Daoy (cell line): Measurements from ENCODE around the gene MEDAG. TPM values are rescaled to one million over a fixed set of nuclear protein-coding genes. Genes with fewer than 3 reads are reported as not detected.

ENCODE experiments used
- DNase-seq: peaks from one replicate; pipeline ENCODE4 v3.0.0-alpha.2; 2015; ENCODE audit warnings: low read depth
- total RNA-seq: library from RNA; depleted of rRNA; stranded (reverse); fragments of >200 nt; shearing (Covaris generic); gene quantifications from 2 replicates; pipeline ENCODE4 v1.2.3, GENCODE V29; 2014

The MEDAG gene
- total RNA-seq, 1 experiment from 2014 or later: 0.86 TPM

GRCh38 chr13:30872685-30873461 lies 33.2 kb upstream of the MEDAG start:
- DNase-seq: peak; percentile 83

GRCh38 chr13:30873499-30873898 lies 32.6 kb upstream of the MEDAG start:
- DNase-seq: no peak

GRCh38 chr13:30874111-30874510 lies 32.0 kb upstream of the MEDAG start:
- no peak for DNase-seq

GRCh38 chr13:30874561-30874960 lies 31.5 kb upstream of the MEDAG start:
- no peak for DNase-seq

GRCh38 chr13:30877335-30877734 lies 28.7 kb upstream of the MEDAG start:
- DNase-seq: no peak

- no peak for DNase-seq
These were observed 25.8 kb upstream of the MEDAG start for GRCh38 chr13:30880151-30880855.

- peak; percentile 41 for DNase-seq
These were observed 25.3 kb upstream of the MEDAG start for GRCh38 chr13:30880856-30881155.

GRCh38 chr13:30881191-30881651 lies 24.9 kb upstream of the MEDAG start:
- DNase-seq: no peak

- no peak for DNase-seq
These were observed 23.8 kb upstream of the MEDAG start for GRCh38 chr13:30882026-30882850.

- DNase-seq: no peak
These were observed 22.9 kb upstream of the MEDAG start for GRCh38 chr13:30882996-30883766.

GRCh38 chr13:30884543-30884942 lies 21.5 kb upstream of the MEDAG start:
- no peak for DNase-seq

- DNase-seq: no peak
These were observed 16.8 kb upstream of the MEDAG start for GRCh38 chr13:30889196-30889690.

GRCh38 chr13:30892966-30893365 lies 13.1 kb upstream of the MEDAG start:
- DNase-seq: peak; percentile 50

- peak; percentile 28 for DNase-seq
These were observed 10.3 kb upstream of the MEDAG start for GRCh38 chr13:30895773-30896172.

- DNase-seq: no peak
These were observed 8.0 kb upstream of the MEDAG start for GRCh38 chr13:30898070-30898469.

GRCh38 chr13:30898678-30899241 lies 7.3 kb upstream of the MEDAG start:
- DNase-seq: peak; percentile 74

GRCh38 chr13:30900436-30900835 lies 5.6 kb upstream of the MEDAG start:
- DNase-seq: no peak

- DNase-seq: no peak
These were observed 4.9 kb upstream of the MEDAG start for GRCh38 chr13:30900952-30901749.

GRCh38 chr13:30904043-30904442 lies 2.0 kb upstream of the MEDAG start:
- no peak for DNase-seq

GRCh38 chr13:30906411-30907051 lies 460 bp downstream of the MEDAG start:
- peak; percentile 5 for DNase-seq
